K562 (cell line): ENCODE results near the gene FAM200B. TPM values are rescaled to one million over a fixed set of nuclear protein-coding genes. Genes with fewer than 3 reads are reported as not detected.

Experiments
- ATAC-seq: fragments of 200-7000 bp; cut with Tn5 transposase; 3 replicates; pipeline ENCODE4 v1.9.1; 2020; ENCODE audit warnings: moderate library complexity
- BruUV-seq: library from RNA; stranded (reverse); fragments of 400-500 nt; replicated peaks from 2 replicates; lab custom pipeline; 2021; lab: Mats Ljungman, UMichigan
- CTCF ChIA-PET: fragments of 300-600 bp; formaldehyde crosslinking; extraction: SDS; loops from one replicate; lab custom pipeline; 2021; ENCODE audit warnings: low intra/inter-chr PET ratio; lab: Yijun Ruan, JAX
- POLR2A ChIA-PET: fragments of 300-600, 350-650 bp; sonication (Branson Sonifier 250); formaldehyde crosslinking; extraction: SDS; loops from one replicate; lab custom pipeline; 2021; ENCODE audit warnings: antibody characterized with exemption, inconsistent platforms; lab: Yijun Ruan, JAX
- DNase-seq, 4 experiments: peaks; one replicate each; pipeline versions ENCODE4 v3.0.0 to v3.0.0-alpha.2; 2011 to 2018; ENCODE audit warnings: low spot score in 3 of 4, mixed read lengths in 3 of 4; ENCODE audit errors: extremely low read depth in 1 of 4
- FAIRE-seq: peaks from 2 replicates; lab custom pipeline; 2011; peaks lifted over from hg19 to GRCh38; lab: Jason Lieb, UNC
- H2AFZ ChIP-seq: 2 replicates; pipeline ENCODE4 v1.6.0; 2011; ENCODE audit warnings: low read depth, low read length, control low read depth, inconsistent platforms
- H3K27ac ChIP-seq: fragments of 200-600 bp; 3 replicates; pipeline ENCODE4 v1.8.0; 2011; ENCODE audit warnings: low read depth, mild to moderate bottlenecking, control low read depth, inconsistent platforms, low read length, moderate library complexity, mixed read lengths; ENCODE audit errors: extremely low read depth
- H3K27me3 ChIP-seq, 2 experiments: fragments of 300-600 bp in 1 of 2; 2 replicates in 1 of 2; 3 replicates in 1 of 2; pipeline versions ENCODE4 v1.6.0 to v1.8.0; 2011; ENCODE audit warnings: inconsistent platforms in 2 of 2, low read length in 2 of 2, mild to moderate bottlenecking in 1 of 2, mixed read lengths in 1 of 2, moderate library complexity in 1 of 2; ENCODE audit not compliant: control insufficient read depth in 2 of 2, insufficient read depth in 2 of 2
- H3K36me3 ChIP-seq: fragments of 300-600 bp; 3 replicates; pipeline ENCODE4 v1.8.0; 2011; ENCODE audit warnings: mild to moderate bottlenecking, low read length, inconsistent platforms; ENCODE audit not compliant: control insufficient read depth, insufficient read depth
- H3K4me1 ChIP-seq, 2 experiments: fragments of 200-600 bp in 1 of 2; replicated peaks in 1 of 2; 2 replicates in 1 of 2; 3 replicates in 1 of 2; pipeline versions ENCODE4 v1.5.1 to v1.8.0; 2011; ENCODE audit warnings: inconsistent platforms in 2 of 2, low read length in 2 of 2, mild to moderate bottlenecking in 1 of 2, mixed read lengths in 1 of 2, moderate library complexity in 1 of 2; ENCODE audit not compliant: control insufficient read depth in 2 of 2, insufficient read depth in 2 of 2
- H3K4me2 ChIP-seq: 2 replicates; pipeline ENCODE4 v1.6.1; 2011; ENCODE audit warnings: low read length, control low read depth, inconsistent platforms, mixed read lengths; ENCODE audit not compliant: insufficient read depth
- H3K4me3 ChIP-seq: fragments of 200-600 bp; sonication (generic), shearing (Covaris generic); 2 replicates; pipeline ENCODE4 v1.5.1; 2016; ENCODE audit warnings: control low read depth, inconsistent platforms
- H3K79me2 ChIP-seq: fragments of 200-600 bp; 3 replicates; pipeline ENCODE4 v1.8.0; 2011; ENCODE audit warnings: low read length, inconsistent platforms; ENCODE audit not compliant: control insufficient read depth, insufficient read depth
- H3K9ac ChIP-seq, 2 experiments: 2 replicates each; pipeline versions ENCODE4 v1.6.0 to v1.6.1; 2011; ENCODE audit warnings: low read depth in 2 of 2, low read length in 2 of 2, control low read depth in 1 of 2, inconsistent platforms in 1 of 2, mild to moderate bottlenecking in 1 of 2, mixed read lengths in 1 of 2; ENCODE audit not compliant: insufficient read depth in 1 of 2
- H3K9me1 ChIP-seq: one replicate; pipeline ENCODE4 v1.6.0; 2011; ENCODE audit warnings: inconsistent platforms, mild to moderate bottlenecking, low read length, moderate library complexity; ENCODE audit not compliant: control insufficient read depth, insufficient read depth
- H3K9me3 ChIP-seq: replicated peaks from 2 replicates; pipeline ENCODE4 v1.5.1; 2011; ENCODE audit warnings: low read depth, low read length, inconsistent platforms; ENCODE audit not compliant: control insufficient read depth, insufficient read depth
- H4K20me1 ChIP-seq: replicated peaks from 2 replicates; pipeline ENCODE4 v1.6.1; 2011; ENCODE audit warnings: low read length, inconsistent platforms, mixed read lengths; ENCODE audit not compliant: control insufficient read depth, insufficient read depth
- ATF7 ChIP-seq: fragments of 450-650 bp; IDR thresholded peaks from 2 replicates; pipeline ENCODE4 v1.7.1; 2014; ENCODE audit warnings: mild to moderate bottlenecking, moderate library complexity
- HDGF ChIP-seq: fragments of 450-650 bp; IDR thresholded peaks from 2 replicates; pipeline ENCODE4 v1.6.1; 2016
- MEIS2 ChIP-seq: fragments of 450-650 bp; IDR thresholded peaks from 2 replicates; pipeline ENCODE4 v1.6.1; 2014; ENCODE audit warnings: mild to moderate bottlenecking; ENCODE audit not compliant: partially characterized antibody
- MYBL2 ChIP-seq, 2 experiments: fragments of 450-650 bp in 1 of 2; sonication (generic) in 1 of 2; formaldehyde crosslinking in 1 of 2; IDR thresholded peaks; 2 replicates each; pipeline versions ENCODE4 v1.6.1 to v1.8.1; 2017 to 2022; ENCODE audit warnings: borderline replicate concordance in 1 of 2, inconsistent platforms in 1 of 2, low read depth in 1 of 2, mild to moderate bottlenecking in 1 of 2, missing genetic modification reagents in 1 of 2, moderate library complexity in 1 of 2
- NCOA6 ChIP-seq: fragments of 450-650 bp; IDR thresholded peaks from 2 replicates; pipeline ENCODE4 v1.6.1; 2017; ENCODE audit warnings: mild to moderate bottlenecking
- NFE2L1 ChIP-seq: fragments of 450-650 bp; IDR thresholded peaks from 2 replicates; pipeline ENCODE4 v1.6.1; 2016; ENCODE audit warnings: missing genetic modification characterization, low read depth, mild to moderate bottlenecking, missing compliant biosample characterization, moderate library complexity, borderline replicate concordance
- POLR2B ChIP-seq: fragments of 450-650 bp; IDR thresholded peaks from 2 replicates; pipeline ENCODE4 v1.6.1; 2018; ENCODE audit warnings: low read depth; ENCODE audit not compliant: partially characterized antibody
- PRPF4 ChIP-seq: fragments of 200-400 bp; formaldehyde crosslinking; IDR thresholded peaks from one replicate; pipeline ENCODE4 v1.6.1; 2017; ENCODE audit warnings: low read length, low read depth, mild to moderate bottlenecking; ENCODE audit not compliant: insufficient read depth, poor library complexity, severe bottlenecking
- PYGO2 ChIP-seq: fragments of 450-650 bp; IDR thresholded peaks from 2 replicates; pipeline ENCODE4 v1.6.1; 2016; ENCODE audit warnings: mild to moderate bottlenecking, missing genetic modification characterization, moderate library complexity, missing compliant biosample characterization
- RBM25 ChIP-seq: fragments of 200-400 bp; formaldehyde crosslinking; IDR thresholded peaks from 2 replicates; pipeline ENCODE4 v1.6.1; 2018; ENCODE audit warnings: low read length, low read depth, moderate library complexity; ENCODE audit not compliant: severe bottlenecking
- RFX1 ChIP-seq: fragments of 450-650 bp; IDR thresholded peaks from 2 replicates; pipeline ENCODE4 v1.6.1; 2016; ENCODE audit warnings: mild to moderate bottlenecking, moderate library complexity
- SIN3A ChIP-seq, 2 experiments: fragments of 150-350 bp in 1 of 2; IDR thresholded peaks; 2 replicates each; pipeline ENCODE4 v1.6.1; 2011 to 2016; ENCODE audit warnings: borderline replicate concordance in 2 of 2, low read depth in 2 of 2, low read length in 2 of 2, mild to moderate bottlenecking in 2 of 2, moderate library complexity in 2 of 2; ENCODE audit not compliant: control insufficient read depth in 1 of 2
- SRSF1 ChIP-seq: fragments of 200-400 bp; formaldehyde crosslinking; IDR thresholded peaks from 2 replicates; pipeline ENCODE4 v1.6.1; 2017; ENCODE audit warnings: mild to moderate bottlenecking, low read depth, low read length, moderate library complexity
- ZNF695 ChIP-seq: fragments of 450-650 bp; formaldehyde crosslinking; IDR thresholded peaks from 2 replicates; pipeline ENCODE4 v1.4.0; 2020; ENCODE audit warnings: mild to moderate bottlenecking, moderate library complexity
- WGBS: fragments of 100-300 bp; shearing (Covaris generic); methylation state at CpG from one replicate; pipeline ENCODE4 v1.1.6; 2016; ENCODE audit warnings: low coverage, mixed read lengths; ENCODE audit not compliant: insufficient coverage; ENCODE audit errors: missing lambda C conversion rate; 5-methylcytosine and 5-hydroxymethylcytosine counted together
- in situ Hi-C: fragments of 300-500 bp; cut with MboI; formaldehyde crosslinking; loops from 4 replicates; pipeline ENCODE4 v1.15.0; 2018; ENCODE audit warnings: inconsistent platforms, mixed read lengths
- intact Hi-C: fragments of 100-400 bp; cut with micrococcal nuclease; formaldehyde crosslinking; loops from 2 replicates; pipeline ENCODE4 v1.14.2; 2022
- polyA plus RNA-seq, 8 experiments: library from polyadenylated mRNA; depleted of rRNA in 4 of 8; stranded (reverse) in 5 of 8; unstranded in 3 of 8; fragments of >200 nt; fragmentation: Nextera tagmentation in 2 of 8; fragmentation: Illumina TruSeq in 1 of 8; extraction: Ambion mirVana in 2 of 8; extraction: Trizol in 1 of 8; gene quantifications; 2 replicates each; pipeline versions ENCODE4 v1.2.1 to v1.2.3, GENCODE V29; 2011 to 2014; ENCODE audit warnings: inconsistent platforms in 1 of 8, missing spikeins in 1 of 8
- total RNA-seq, 7 experiments: library from RNA; depleted of rRNA in 6 of 7; stranded (reverse); fragments of >200 nt in 6 of 7; fragmentation: Illumina TruSeq in 2 of 7; extraction: Trizol in 2 of 7; gene quantifications; 2 replicates each; pipeline versions ENCODE4 v1.2.1 to v1.2.3, GENCODE V29; 2011 to 2021; ENCODE audit warnings: low replicate concordance in 1 of 7
- TF ChIP-seq, protein P1 (sequence below), 3 experiments: IDR thresholded peaks in 2 of 3; conservative IDR thresholded peaks in 1 of 3; 2 replicates each; pipeline ENCODE4 v1.5.1; 2011 to 2012; ENCODE audit warnings: low read length in 3 of 3, mild to moderate bottlenecking in 3 of 3, control low read depth in 2 of 3, improper control_type of control experiment in 1 of 3, inconsistent platforms in 1 of 3, low read depth in 1 of 3, mixed read lengths in 1 of 3, moderate library complexity in 1 of 3; ENCODE audit not compliant: insufficient read depth in 2 of 3
- TF ChIP-seq, protein P2 (sequence below): fragments of 450-650 bp; formaldehyde crosslinking; conservative IDR thresholded peaks from 2 replicates; pipeline ENCODE4 v1.4.0; 2022; ENCODE audit warnings: mild to moderate bottlenecking, missing genetic modification characterization

Gene FAM200B
- total and polyA plus RNA-seq, 9 of the 15 experiments (the other 6 are each of a cell fraction or from before 2014, with no cell fraction given): 17.4 to 48.0 (median 25.5) TPM

DNA sequence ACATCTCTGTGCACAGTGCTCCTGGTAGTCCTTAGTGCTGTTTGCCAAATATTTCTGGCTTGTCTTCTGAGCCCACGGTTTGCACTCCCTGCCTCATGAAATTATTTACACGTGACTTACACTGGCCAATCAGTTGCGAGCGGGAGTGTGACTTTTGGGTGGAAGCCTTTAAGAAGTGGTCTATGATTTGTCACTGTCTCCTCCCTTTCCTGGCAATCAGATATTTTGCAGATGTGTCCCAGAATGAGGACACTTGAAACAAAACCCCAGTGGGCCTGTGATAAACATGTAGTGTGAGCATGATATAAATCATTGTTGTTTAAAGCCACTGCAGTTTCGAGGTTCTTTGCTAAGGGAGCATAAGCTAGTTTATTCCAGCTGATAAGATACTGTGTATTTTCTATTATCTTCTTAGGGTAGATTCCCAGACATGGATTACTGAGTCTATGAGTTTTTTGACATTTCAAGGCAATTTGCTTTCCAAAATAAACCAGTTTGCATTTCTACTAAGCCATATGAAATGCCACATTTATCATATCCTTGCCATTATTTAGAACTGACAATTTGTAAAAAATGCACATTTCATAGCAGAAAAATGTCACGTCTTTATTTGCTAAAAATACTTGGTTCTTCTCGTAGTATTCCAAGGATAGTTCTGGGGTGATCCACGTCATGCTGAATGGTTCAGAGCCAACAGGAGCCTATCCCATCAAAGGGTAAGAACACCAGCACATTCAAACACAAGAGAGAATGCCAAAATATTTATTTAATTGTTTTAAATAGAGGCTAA, 33.2 kb downstream of the FAM200B start (continued):
- TF ChIP-seq ZNF695 (no peak), NCOA6 (no peak), PYGO2 (tag) (no peak), RFX1 (no peak), MEIS2 (peak; percentile 33), PRPF4 (no peak), RBM25 (peak; percentile 51), MYBL2 (IDR thresholded peaks at IDR 0.05; ENCODE audit: low read depth) (no peak), MYBL2 (CRISPR knock-in tag; IDR thresholded peaks at IDR 0.05; ENCODE audit: borderline replicate concordance) (no peak), NFE2L1 (tag) (no peak)

DNA sequence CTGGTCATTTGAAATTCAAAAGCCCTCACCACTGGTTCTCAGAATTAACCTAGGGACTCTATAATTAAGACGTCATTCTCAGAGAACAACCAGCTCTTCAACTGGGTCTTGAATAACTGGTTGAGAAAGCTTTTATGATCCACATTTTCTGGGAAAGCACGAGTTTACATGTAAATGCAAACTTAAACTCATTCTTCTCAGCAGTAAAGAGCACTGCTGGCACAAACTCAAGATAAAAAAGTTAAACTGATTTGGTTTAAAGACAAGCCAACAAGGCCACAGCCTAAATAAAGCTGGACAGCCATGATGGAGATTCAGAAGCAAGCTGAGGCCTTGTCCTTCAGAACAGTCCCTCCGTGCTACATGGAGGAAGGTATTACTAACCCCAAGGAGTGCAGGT, 34.5 kb downstream of the FAM200B start:
- no peak for DNase-seq
- ChIA-PET CTCF (no interaction called here), POLR2A (interaction anchor here (0.5 to 1.3 kb wide), 2 partner anchors 35 to 507 kb away, joined by 3 read pairs; partner anchors contain the start of gene FAM200B)
- H4K20me1 ChIP-seq: no peaks in the 10 kb centered on the region
- H3K4me1 ChIP-seq: no peaks in the 10 kb centered on the region; a peak in 1 of 5 replicates
- H3K9me3 ChIP-seq: no peaks in the 10 kb centered on the region
- no peak for ATAC-seq
- no peak overlapping the region for H3K4me3 ChIP-seq
- peak overlapping the region; percentile 32; the same call in 1 of the 2 replicates for H2AFZ ChIP-seq
- H3K79me2 ChIP-seq: no peaks in the 10 kb centered on the region
- no TSS peak for BruUV-seq
- no peak overlapping the region for H3K27ac ChIP-seq
- 13% methylated on average over 3 of the region's 3 CpGs for WGBS
- H3K4me2 ChIP-seq: no peak overlapping the region
- no peaks in the 10 kb centered on the region; a peak in 1 of 5 replicates for H3K27me3 ChIP-seq
- no peaks in the 10 kb centered on the region for H3K9me1 ChIP-seq
- H3K9ac ChIP-seq: no peak overlapping the region
- intact Hi-C loops (loop anchor here (5.0 kb wide), 1 partner anchor 64 kb away; no protein-coding TSS in a partner anchor), in situ Hi-C loops (no loop called here)
- H3K36me3 ChIP-seq: no peaks in the 10 kb centered on the region
- no peak for FAIRE-seq
- TF ChIP-seq SIN3A (IDR thresholded peaks at IDR 0.05; ENCODE audit: borderline replicate concordance in 2 of 2, control insufficient read depth in 1 of 2, low read depth in 2 of 2, low read length in 2 of 2) (no peak), ATF7 (no peak), POLR2B (no peak), SRSF1 (no peak), HDGF (no peak)
- TF ChIP-seq, protein P1, sequence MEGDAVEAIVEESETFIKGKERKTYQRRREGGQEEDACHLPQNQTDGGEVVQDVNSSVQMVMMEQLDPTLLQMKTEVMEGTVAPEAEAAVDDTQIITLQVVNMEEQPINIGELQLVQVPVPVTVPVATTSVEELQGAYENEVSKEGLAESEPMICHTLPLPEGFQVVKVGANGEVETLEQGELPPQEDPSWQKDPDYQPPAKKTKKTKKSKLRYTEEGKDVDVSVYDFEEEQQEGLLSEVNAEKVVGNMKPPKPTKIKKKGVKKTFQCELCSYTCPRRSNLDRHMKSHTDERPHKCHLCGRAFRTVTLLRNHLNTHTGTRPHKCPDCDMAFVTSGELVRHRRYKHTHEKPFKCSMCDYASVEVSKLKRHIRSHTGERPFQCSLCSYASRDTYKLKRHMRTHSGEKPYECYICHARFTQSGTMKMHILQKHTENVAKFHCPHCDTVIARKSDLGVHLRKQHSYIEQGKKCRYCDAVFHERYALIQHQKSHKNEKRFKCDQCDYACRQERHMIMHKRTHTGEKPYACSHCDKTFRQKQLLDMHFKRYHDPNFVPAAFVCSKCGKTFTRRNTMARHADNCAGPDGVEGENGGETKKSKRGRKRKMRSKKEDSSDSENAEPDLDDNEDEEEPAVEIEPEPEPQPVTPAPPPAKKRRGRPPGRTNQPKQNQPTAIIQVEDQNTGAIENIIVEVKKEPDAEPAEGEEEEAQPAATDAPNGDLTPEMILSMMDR (IDR thresholded peaks at IDR 0.05 in 2 of 3, conservative IDR thresholded peaks at IDR 0.05 in 1 of 3; ENCODE audit: insufficient read depth in 2 of 3, low read depth in 1 of 3, low read length in 3 of 3): no peak
- TF ChIP-seq, protein P2, sequence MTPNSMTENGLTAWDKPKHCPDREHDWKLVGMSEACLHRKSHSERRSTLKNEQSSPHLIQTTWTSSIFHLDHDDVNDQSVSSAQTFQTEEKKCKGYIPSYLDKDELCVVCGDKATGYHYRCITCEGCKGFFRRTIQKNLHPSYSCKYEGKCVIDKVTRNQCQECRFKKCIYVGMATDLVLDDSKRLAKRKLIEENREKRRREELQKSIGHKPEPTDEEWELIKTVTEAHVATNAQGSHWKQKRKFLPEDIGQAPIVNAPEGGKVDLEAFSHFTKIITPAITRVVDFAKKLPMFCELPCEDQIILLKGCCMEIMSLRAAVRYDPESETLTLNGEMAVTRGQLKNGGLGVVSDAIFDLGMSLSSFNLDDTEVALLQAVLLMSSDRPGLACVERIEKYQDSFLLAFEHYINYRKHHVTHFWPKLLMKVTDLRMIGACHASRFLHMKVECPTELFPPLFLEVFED (CRISPR knock-in tag): no peak
